ENCODE measurements around the gene GFRA4. TPM values are rescaled to one million over a fixed set of nuclear protein-coding genes. Genes with fewer than 3 reads are reported as not detected.

Gene GFRA4
- total and polyA plus RNA-seq, 2 donors (not counting 1 experiment from before 2014, with no cell fraction given): not detected

DNA sequence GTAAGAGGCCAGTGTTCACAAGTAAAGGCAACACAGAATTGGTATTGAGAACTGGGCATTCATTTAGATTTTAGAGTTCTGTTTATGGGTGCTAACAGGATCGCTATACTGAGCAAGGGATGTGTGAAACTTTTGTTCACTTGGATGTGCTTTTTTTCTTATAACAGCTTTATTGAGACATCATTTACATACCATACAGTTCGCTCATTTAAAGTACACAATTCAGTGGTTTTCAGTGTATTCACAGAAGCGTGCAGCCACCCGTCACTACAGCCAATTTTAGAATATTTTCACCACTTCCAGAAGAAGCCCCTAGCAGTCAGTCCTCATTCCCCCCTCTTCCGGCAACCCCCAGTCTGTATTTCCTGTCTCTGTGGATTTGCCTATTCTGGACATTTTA, 48.7 kb downstream of the GFRA4 start:
- Mint-ChIP-seq H3K27me3 (no peaks in the 10 kb centered on the region), H3K4me1 (peaks cover 5% of the 10 kb centered on the region), H3K9me3 (ENCODE audit: insufficient read depth) (no peaks in the 10 kb centered on the region), H3K4me3 (no peak overlapping the region), H3K27ac (no peak overlapping the region)
- ChIA-PET CTCF (interaction anchor here (0.9 kb wide), 1 partner anchor 96 kb away, joined by 3 read pairs; no protein-coding TSS in a partner anchor), POLR2A (no interaction called here)
- DNase-seq (no peak), ATAC-seq (ENCODE audit: low read depth) (no peak)
- H3K9ac ChIP-seq (ENCODE audit: low read length): no peak overlapping the region
- intact Hi-C loops (cut with micrococcal nuclease): no loop called here
- H4K20me1 ChIP-seq (ENCODE audit: control insufficient read depth, insufficient read depth, low read length, poor library complexity, severe bottlenecking): no peaks in the 10 kb centered on the region
- no peaks in the 10 kb centered on the region for H3K27me3 ChIP-seq (replicated peaks in 1 of 4; ENCODE audit: control extremely low read depth in 1 of 4, control insufficient read depth in 3 of 4, insufficient read depth in 4 of 4, low read length in 3 of 4)
- H3K27ac ChIP-seq (ENCODE audit: low read length in 2 of 2): no peak overlapping the region
- 41% methylated on average over 3 of the region's 5 CpGs for WGBS (ENCODE audit: insufficient coverage)
- no peaks in the 10 kb centered on the region for H3K9me3 ChIP-seq (ENCODE audit: control extremely low read depth in 1 of 3, control insufficient read depth in 2 of 3, insufficient read depth in 1 of 3, low read length in 2 of 3)
- no peak for TF ChIP-seq EZH2 (IDR thresholded peaks at IDR 0.05; ENCODE audit: borderline replicate concordance, insufficient read depth, low read depth, low read length, poor library complexity, severe bottlenecking)
- TF ChIP-seq, protein P1, sequence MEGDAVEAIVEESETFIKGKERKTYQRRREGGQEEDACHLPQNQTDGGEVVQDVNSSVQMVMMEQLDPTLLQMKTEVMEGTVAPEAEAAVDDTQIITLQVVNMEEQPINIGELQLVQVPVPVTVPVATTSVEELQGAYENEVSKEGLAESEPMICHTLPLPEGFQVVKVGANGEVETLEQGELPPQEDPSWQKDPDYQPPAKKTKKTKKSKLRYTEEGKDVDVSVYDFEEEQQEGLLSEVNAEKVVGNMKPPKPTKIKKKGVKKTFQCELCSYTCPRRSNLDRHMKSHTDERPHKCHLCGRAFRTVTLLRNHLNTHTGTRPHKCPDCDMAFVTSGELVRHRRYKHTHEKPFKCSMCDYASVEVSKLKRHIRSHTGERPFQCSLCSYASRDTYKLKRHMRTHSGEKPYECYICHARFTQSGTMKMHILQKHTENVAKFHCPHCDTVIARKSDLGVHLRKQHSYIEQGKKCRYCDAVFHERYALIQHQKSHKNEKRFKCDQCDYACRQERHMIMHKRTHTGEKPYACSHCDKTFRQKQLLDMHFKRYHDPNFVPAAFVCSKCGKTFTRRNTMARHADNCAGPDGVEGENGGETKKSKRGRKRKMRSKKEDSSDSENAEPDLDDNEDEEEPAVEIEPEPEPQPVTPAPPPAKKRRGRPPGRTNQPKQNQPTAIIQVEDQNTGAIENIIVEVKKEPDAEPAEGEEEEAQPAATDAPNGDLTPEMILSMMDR (IDR thresholded peaks at IDR 0.05): no peak
- H3K36me3 ChIP-seq (replicated peaks in 1 of 2; ENCODE audit: control extremely low read depth in 1 of 2, control insufficient read depth in 1 of 2, extremely low read depth in 1 of 2, insufficient read depth in 2 of 2, low read length in 1 of 2): peaks cover 1 to 4% of the 10 kb centered on the region in 2 experiments
- no peak overlapping the region for H3K4me2 ChIP-seq (replicated peaks; ENCODE audit: low read depth, low read length, poor library complexity, severe bottlenecking)
- no peak overlapping the region for H2AFZ ChIP-seq (ENCODE audit: insufficient read depth, low read depth, low read length, poor library complexity, severe bottlenecking)
- no peak overlapping the region for H3K4me3 ChIP-seq (ENCODE audit: control extremely low read depth in 1 of 5, extremely low read depth in 1 of 5, insufficient read depth in 1 of 5, low read depth in 2 of 5, low read length in 4 of 5)
- H3K79me2 ChIP-seq (ENCODE audit: control insufficient read depth, insufficient read depth, low read length): no peaks in the 10 kb centered on the region
- no peaks in the 10 kb centered on the region for H3K4me1 ChIP-seq (ENCODE audit: control insufficient read depth in 2 of 2, insufficient read depth in 2 of 2, low read length in 2 of 2)

DNA sequence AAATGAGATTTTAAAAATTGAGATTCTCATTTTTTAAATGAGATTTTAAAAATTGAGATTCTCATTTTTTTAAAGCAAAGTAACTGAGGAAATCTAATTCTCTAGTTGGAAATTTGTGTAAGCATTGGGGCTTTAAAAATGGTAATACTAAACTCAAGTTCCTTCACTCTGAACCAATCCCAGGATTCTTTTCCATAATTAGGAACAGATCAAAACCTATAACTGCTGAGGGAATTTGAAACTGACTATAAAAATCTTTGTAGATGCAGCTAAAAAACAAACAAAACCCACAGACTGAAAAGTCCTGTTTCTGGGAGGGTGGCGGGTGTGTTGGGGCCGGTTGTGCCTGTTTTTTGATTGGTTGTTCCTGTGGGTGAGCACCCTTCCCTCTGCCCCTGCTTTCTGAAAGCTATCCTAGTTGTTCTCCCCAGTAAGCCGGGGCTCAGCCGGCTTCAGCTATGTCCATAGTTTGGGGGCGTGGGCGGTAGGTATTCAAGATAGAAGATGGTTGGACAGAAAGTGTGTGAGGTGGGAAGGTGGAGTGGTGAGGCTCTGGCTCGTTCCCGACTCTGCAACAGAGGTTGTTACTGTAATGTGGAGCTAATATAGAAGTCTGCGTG, 49.3 kb downstream of the GFRA4 start:
- Histone ChIP-seq H4K20me1 (ENCODE audit: control insufficient read depth, insufficient read depth, low read length, poor library complexity, severe bottlenecking) (no peaks in the 10 kb centered on the region), H3K79me2 (ENCODE audit: control insufficient read depth, insufficient read depth, low read length) (no peaks in the 10 kb centered on the region), H3K36me3 (replicated peaks in 1 of 2; ENCODE audit: control extremely low read depth in 1 of 2, control insufficient read depth in 1 of 2, extremely low read depth in 1 of 2, insufficient read depth in 2 of 2, low read length in 1 of 2) (peaks cover 1 to 4% of the 10 kb centered on the region in 2 experiments), H3K4me2 (replicated peaks; ENCODE audit: low read depth, low read length, poor library complexity, severe bottlenecking) (no peak overlapping the region), H3K27ac (ENCODE audit: low read length in 2 of 2) (no peak overlapping the region), H3K4me1 (ENCODE audit: control insufficient read depth in 2 of 2, insufficient read depth in 2 of 2, low read length in 2 of 2) (no peaks in the 10 kb centered on the region), H3K27me3 (replicated peaks in 1 of 4; ENCODE audit: control extremely low read depth in 1 of 4, control insufficient read depth in 3 of 4, insufficient read depth in 4 of 4, low read length in 3 of 4) (no peaks in the 10 kb centered on the region), H2AFZ (ENCODE audit: insufficient read depth, low read depth, low read length, poor library complexity, severe bottlenecking) (no peak overlapping the region), H3K4me3 (ENCODE audit: control extremely low read depth in 1 of 5, extremely low read depth in 1 of 5, insufficient read depth in 1 of 5, low read depth in 2 of 5, low read length in 4 of 5) (no peak overlapping the region), H3K9me3 (ENCODE audit: control extremely low read depth in 1 of 3, control insufficient read depth in 2 of 3, insufficient read depth in 1 of 3, low read length in 2 of 3) (no peaks in the 10 kb centered on the region), H3K9ac (ENCODE audit: low read length) (no peak overlapping the region)
- H3K4me1 Mint-ChIP-seq: peaks cover 5% of the 10 kb centered on the region
- DNase-seq (no peak), ATAC-seq (ENCODE audit: low read depth) (no peak)
- intact Hi-C loops (cut with micrococcal nuclease): no loop called here
- WGBS (ENCODE audit: insufficient coverage): 98% methylated on average over 7 of the region's 9 CpGs
- no peak overlapping the region for H3K27ac Mint-ChIP-seq
- no peak for TF ChIP-seq EZH2 (IDR thresholded peaks at IDR 0.05; ENCODE audit: borderline replicate concordance, insufficient read depth, low read depth, low read length, poor library complexity, severe bottlenecking)
- TF ChIP-seq, protein P1 (IDR thresholded peaks at IDR 0.05): no peak
- no peaks in the 10 kb centered on the region for H3K9me3 Mint-ChIP-seq (ENCODE audit: insufficient read depth)
- no peak overlapping the region for H3K4me3 Mint-ChIP-seq
- CTCF ChIA-PET: interaction anchor here (0.6 kb wide), 1 partner anchor 21 kb away, joined by 4 read pairs; no protein-coding TSS in a partner anchor
- POLR2A ChIA-PET: no interaction called here
- H3K27me3 Mint-ChIP-seq: no peaks in the 10 kb centered on the region

Measured in B cell (primary cell).